GM21529 (cell line): ENCODE data around the gene HCN3.
"Not testable (repeated sequence)": the region's sequence is repeated elsewhere in the genome, so short reads cannot be mapped to it uniquely, and the experiment has no call there.

ENCODE experiments used
- ATAC-seq: cut with Tn5 transposase; IDR thresholded peaks from one replicate; pipeline ENCODE4 v1.9.1; 2021; ENCODE audit not compliant: unreplicated experiment

HCN3 gene

GRCh38 chr1:155277070-155277901 lies at the start of gene HCN3:
HCN3 (plus strand) TSS chr1:155277463; CDS start chr1:155277591, 128 bp downstream.
- peak; percentile 60 for ATAC-seq

GRCh38 chr1:155228096-155228427 lies 49.2 kb upstream of the HCN3 start:
- no peak for ATAC-seq

GRCh38 chr1:155231302-155231701 lies 46.0 kb upstream of the HCN3 start:
- not testable (repeated sequence) for ATAC-seq

GRCh38 chr1:155232001-155232978 lies 45.0 kb upstream of the HCN3 start:
- not testable (repeated sequence) for ATAC-seq

- not testable (repeated sequence) for ATAC-seq
Observed at GRCh38 chr1:155233502-155233901, 43.8 kb upstream of the HCN3 start.

- ATAC-seq, result not testable (repeated sequence)
Observed at GRCh38 chr1:155235375-155235774, 41.9 kb upstream of the HCN3 start.

GRCh38 chr1:155236451-155236850 lies 40.8 kb upstream of the HCN3 start:
- no peak for ATAC-seq

GRCh38 chr1:155241069-155241679 lies 36.1 kb upstream of the HCN3 start:
- no peak for ATAC-seq

GRCh38 chr1:155241841-155242264 lies 35.4 kb upstream of the HCN3 start:
- ATAC-seq, result no peak

- ATAC-seq, result no peak
Observed at GRCh38 chr1:155242805-155243358, 34.4 kb upstream of the HCN3 start.

- ATAC-seq, result peak; percentile 84
Observed at GRCh38 chr1:155244368-155245162, 32.7 kb upstream of the HCN3 start.

GRCh38 chr1:155245163-155245524 lies 32.1 kb upstream of the HCN3 start:
- peak; percentile 4 for ATAC-seq

GRCh38 chr1:155246796-155247195 lies 30.5 kb upstream of the HCN3 start:
- ATAC-seq, result not testable (repeated sequence)

GRCh38 chr1:155247667-155248553 lies 29.4 kb upstream of the HCN3 start:
- ATAC-seq, result no peak

GRCh38 chr1:155250246-155250632 lies 27.0 kb upstream of the HCN3 start:
- peak; percentile 13 for ATAC-seq

- ATAC-seq, result peak; percentile 87
Observed at GRCh38 chr1:155250633-155251449, 26.4 kb upstream of the HCN3 start.

- no peak for ATAC-seq
Observed at GRCh38 chr1:155251566-155251965, 25.7 kb upstream of the HCN3 start.

- ATAC-seq, result no peak
Observed at GRCh38 chr1:155253208-155253607, 24.1 kb upstream of the HCN3 start.
